AG09319 (cell line): Measurements from ENCODE around the gene ELMO1.
A peak's percentile ranks its signal among the peaks of the same experiment; 100 is the strongest.

Source experiments
- DNase-seq: peaks from one replicate; pipeline ENCODE4 v3.0.0-alpha.2; 2010; ENCODE audit warnings: low read depth; ENCODE audit errors: extremely low read depth
- TF ChIP-seq, protein P1 (sequence below): IDR thresholded peaks from 2 replicates; pipeline ENCODE4 v1.5.1; 2011; ENCODE audit warnings: low read depth, mild to moderate bottlenecking, inconsistent platforms, low read length, moderate library complexity

ELMO1 gene

DNA sequence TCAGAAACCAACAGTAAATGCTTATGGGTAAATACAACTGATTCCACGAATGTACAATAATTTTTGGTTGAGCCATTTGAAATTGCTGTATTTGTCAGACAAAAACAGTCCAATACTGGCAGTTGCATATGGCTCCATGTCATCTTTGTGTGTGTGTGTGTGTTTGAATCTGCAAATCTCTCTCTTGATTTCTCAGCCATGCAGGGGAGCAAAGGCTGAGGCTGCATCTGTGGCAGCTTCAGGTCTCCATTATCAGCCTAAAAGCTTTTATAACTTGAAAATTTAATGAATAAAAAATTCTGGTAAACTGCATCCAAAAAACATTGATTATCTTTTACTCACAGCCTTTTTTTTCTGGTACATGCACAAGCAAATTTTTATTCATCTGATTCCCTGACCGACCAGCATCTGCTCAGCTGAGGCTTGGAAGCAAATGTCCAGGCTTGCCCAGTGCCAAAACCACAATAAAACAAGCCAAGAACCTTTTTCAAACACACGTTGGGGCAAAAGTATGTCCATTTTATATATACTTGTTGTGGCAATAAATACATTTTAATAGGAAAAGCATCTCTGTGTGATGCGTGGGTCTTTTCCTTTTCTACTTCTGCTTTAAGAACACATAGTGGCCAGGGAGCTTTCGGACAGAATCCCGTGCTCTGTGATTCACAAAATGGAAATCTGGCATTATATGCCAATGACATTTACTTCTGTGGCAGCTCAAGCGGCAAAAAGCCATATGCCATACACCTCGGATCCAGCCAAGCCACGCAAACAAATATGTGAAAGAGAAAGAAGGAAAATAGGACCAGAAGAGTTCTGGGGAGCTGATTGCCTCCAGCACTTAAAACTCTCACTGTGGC is 448.8 kb downstream of the ELMO1 start:
- TF ChIP-seq, protein P1, sequence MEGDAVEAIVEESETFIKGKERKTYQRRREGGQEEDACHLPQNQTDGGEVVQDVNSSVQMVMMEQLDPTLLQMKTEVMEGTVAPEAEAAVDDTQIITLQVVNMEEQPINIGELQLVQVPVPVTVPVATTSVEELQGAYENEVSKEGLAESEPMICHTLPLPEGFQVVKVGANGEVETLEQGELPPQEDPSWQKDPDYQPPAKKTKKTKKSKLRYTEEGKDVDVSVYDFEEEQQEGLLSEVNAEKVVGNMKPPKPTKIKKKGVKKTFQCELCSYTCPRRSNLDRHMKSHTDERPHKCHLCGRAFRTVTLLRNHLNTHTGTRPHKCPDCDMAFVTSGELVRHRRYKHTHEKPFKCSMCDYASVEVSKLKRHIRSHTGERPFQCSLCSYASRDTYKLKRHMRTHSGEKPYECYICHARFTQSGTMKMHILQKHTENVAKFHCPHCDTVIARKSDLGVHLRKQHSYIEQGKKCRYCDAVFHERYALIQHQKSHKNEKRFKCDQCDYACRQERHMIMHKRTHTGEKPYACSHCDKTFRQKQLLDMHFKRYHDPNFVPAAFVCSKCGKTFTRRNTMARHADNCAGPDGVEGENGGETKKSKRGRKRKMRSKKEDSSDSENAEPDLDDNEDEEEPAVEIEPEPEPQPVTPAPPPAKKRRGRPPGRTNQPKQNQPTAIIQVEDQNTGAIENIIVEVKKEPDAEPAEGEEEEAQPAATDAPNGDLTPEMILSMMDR = no peak
- DNase-seq = no peak

DNA sequence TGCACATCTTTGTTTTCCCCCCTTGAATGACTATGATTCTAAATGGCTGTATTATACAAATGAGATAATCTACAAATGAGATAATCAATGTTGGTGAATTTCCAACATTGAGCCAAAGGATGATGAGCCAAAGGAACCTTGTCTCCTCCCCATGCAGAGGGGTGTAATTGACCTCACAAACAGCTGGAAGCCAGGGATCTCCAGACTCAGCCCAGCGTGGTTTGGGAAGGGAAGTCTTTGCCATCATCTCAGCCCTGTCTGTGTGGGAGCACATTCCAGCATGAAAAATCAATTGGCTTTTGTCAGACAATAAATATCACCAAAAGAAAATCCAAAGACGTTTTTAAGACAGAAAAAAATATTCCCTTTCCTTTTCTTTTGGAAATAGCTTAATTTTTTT is 452.9 kb downstream of the ELMO1 start:
- TF ChIP-seq, protein P1 = no peak
- DNase-seq = no peak

DNA sequence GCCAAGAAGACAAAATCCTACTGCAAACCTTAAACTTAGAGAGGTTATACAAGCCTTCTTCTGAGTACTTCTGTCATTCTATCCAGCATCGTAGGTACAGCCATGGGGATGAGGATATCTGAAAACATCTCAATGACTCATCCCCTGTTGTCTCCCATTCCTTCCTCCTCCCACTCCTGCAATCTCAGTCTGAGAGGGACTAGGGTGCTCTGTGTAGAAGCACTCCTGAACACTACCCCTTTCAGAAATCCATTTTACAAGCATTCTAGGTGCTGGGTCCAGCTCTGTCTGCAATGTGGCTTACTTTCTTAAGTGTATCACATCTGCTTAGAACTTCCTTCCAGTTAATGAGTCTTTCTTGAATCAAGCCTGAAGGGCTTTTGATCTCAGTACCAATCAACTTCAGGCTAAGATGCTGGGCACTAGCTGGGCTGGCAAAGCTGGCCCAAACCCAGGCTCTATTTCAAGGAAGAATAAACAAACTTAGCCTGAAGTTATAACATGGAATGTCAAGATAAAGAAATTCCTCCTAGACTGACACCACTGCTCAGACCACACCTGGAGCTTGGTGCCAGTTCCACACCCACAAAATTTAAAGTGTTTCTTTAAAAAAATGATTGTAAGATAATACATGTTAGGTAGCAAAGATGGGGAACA is 454.1 kb downstream of the ELMO1 start:
- TF ChIP-seq, protein P1 = no peak
- DNase-seq = no peak

DNA sequence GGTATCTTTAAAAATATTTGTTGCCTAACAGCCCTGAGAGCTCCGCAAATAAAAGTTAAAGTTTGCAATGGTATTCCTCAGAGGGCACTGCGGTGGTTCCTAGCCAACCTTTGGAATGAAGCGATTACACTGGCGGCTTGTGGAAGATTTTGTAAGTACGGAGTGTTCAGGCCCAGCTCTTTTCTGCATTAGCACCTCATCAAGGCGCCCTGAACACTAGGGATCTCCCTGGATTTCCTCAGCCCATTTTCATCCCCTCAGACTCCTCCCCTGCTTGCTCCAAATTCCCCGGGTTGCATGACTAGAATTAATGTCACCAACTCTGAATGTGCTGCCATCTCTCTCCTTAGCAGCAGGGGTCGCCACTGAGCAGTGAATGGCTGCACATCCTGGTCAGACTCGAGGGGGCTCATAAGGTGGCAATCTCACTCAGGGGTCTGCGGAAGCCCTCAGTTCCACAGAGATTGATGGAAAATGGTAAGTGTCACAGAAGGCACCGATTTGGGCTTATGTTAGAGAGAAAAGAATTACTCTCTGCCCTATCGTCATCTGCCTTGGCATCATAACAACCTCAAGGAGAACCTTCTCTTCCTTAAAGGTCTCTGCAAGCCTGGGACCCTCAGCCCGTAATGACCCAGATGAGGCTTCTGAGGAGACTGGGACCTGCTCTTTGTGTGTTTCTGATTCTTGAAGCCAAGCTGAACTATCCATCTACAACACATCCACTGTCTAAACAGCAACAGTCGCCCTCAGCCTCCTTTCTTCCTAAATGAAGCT is 461.5 kb downstream of the ELMO1 start:
- TF ChIP-seq, protein P1 = peak; percentile 97

DNA sequence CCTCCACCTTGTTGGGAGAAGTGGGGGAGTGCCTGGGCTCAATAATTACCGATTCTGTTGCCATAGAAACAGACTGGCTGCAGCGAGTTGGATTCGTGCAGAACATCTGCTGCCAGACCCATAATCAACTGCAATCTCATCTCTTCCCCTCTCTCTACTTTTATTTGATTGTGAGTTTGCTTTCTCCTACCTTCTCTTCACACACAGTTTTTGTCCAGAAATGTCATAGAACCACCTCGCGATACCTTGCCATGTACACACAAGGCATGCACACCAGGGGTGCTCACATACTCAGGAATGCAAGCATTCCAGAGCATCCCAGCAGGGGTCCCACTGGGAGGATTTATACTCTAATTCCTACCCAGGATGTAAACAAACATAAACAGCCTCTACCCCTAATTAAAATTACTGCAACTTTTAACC is 462.1 kb downstream of the ELMO1 start:
- no peak for DNase-seq
- TF ChIP-seq, protein P1 = no peak

More for the DNA sequence above, 461.5 kb downstream of the ELMO1 start:
- peak; percentile 5 for DNase-seq

DNA sequence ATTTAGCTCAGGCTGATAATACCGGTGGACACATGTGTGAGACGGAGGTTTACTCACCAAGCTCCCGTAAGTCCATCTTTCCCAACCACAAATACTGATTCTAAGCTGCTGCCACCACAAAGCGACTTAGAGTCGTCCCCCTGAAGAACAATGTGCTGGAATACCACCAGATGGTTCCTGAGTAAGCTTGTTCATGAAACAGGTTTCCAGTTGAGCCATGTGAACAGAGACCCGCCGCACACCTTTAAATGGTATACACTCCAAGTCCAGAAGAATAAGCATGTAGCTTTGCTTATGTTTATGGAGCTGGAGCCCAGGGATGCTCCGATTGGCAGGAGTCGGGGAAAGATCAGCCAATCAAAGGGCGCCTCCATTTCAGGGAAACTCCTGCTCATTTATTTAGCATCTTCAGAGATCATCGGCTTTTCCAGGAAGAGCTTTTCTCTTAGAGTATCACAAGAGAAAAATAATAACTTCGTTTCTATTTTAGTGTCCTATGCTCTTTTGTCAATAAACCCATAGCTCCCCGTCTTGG is 462.7 kb downstream of the ELMO1 start:
- DNase-seq = no peak

More for the DNA sequence above, 462.7 kb downstream of the ELMO1 start:
- TF ChIP-seq, protein P1 = no peak
